HG03097 (cell line): ENCODE measurements around the gene MNS1.
A peak's percentile ranks its signal among the peaks of the same experiment; 100 is the strongest.
"Not testable (repeated sequence)": the region's sequence is repeated elsewhere in the genome, so short reads cannot be mapped to it uniquely, and the experiment has no call there.

Source experiments
- ATAC-seq: cut with Tn5 transposase; IDR thresholded peaks from one replicate; pipeline ENCODE4 v1.9.1; 2021; ENCODE audit not compliant: unreplicated experiment, low FRiP score

MNS1 gene

GRCh38 chr15:56464893-56465520, at the start of gene MNS1:
TSS of gene MNS1 (minus strand) at chr15:56465137. CDS start at chr15:56464972, 165 bp downstream.
- ATAC-seq, result peak; percentile 97

- ATAC-seq, result peak; percentile 52
Measured at GRCh38 chr15:56496635-56497034, 31.7 kb upstream of the MNS1 start.

- ATAC-seq, result no peak
Measured at GRCh38 chr15:56495533-56495932, 30.6 kb upstream of the MNS1 start.

- no peak for ATAC-seq
Measured at GRCh38 chr15:56495053-56495452, 30.1 kb upstream of the MNS1 start.

- no peak for ATAC-seq
Measured at GRCh38 chr15:56492791-56493555, 28.0 kb upstream of the MNS1 start.

- ATAC-seq, result no peak
Measured at GRCh38 chr15:56492236-56492635, 27.3 kb upstream of the MNS1 start.

GRCh38 chr15:56491110-56491722, 26.3 kb upstream of the MNS1 start:
- no peak for ATAC-seq

- ATAC-seq, result no peak
Measured at GRCh38 chr15:56490461-56490860, 25.5 kb upstream of the MNS1 start.

- ATAC-seq, result not testable (repeated sequence)
Measured at GRCh38 chr15:56486206-56486605, 21.3 kb upstream of the MNS1 start.

- not testable (repeated sequence) for ATAC-seq
Measured at GRCh38 chr15:56485426-56485825, 20.5 kb upstream of the MNS1 start.

- no peak for ATAC-seq
Measured at GRCh38 chr15:56484287-56484686, 19.4 kb upstream of the MNS1 start.

- ATAC-seq, result no peak
Measured at GRCh38 chr15:56475351-56475750, 10.4 kb upstream of the MNS1 start.

- no peak for ATAC-seq
Measured at GRCh38 chr15:56473017-56473416, 8.1 kb upstream of the MNS1 start.

- ATAC-seq, result no peak
Measured at GRCh38 chr15:56472278-56472677, 7.3 kb upstream of the MNS1 start.

- ATAC-seq, result no peak
Measured at GRCh38 chr15:56471440-56472069, 6.6 kb upstream of the MNS1 start.

- ATAC-seq, result no peak
Measured at GRCh38 chr15:56469483-56469882, 4.5 kb upstream of the MNS1 start.

GRCh38 chr15:56468401-56468800, 3.5 kb upstream of the MNS1 start:
- peak; percentile 38 for ATAC-seq

- no peak for ATAC-seq
Measured at GRCh38 chr15:56467616-56468015, 2.7 kb upstream of the MNS1 start.

- no peak for ATAC-seq
Measured at GRCh38 chr15:56460947-56461346, 4.0 kb downstream of the MNS1 start.

- no peak for ATAC-seq
Measured at GRCh38 chr15:56460071-56460470, 4.9 kb downstream of the MNS1 start.

- ATAC-seq, result no peak
Measured at GRCh38 chr15:56459096-56459495, 5.8 kb downstream of the MNS1 start.
